Type B pancreatic cell (in vitro differentiated cells): ENCODE data around the gene TPCN2. TPM values are rescaled to one million over a fixed set of nuclear protein-coding genes. Genes with fewer than 3 reads are reported as not detected.
A peak's percentile ranks its signal among the peaks of the same experiment; 100 is the strongest.

Experiments
- DNase-seq: peaks from one replicate; pipeline ENCODE4 v3.0.0; 2021; ENCODE audit warnings: mixed read lengths; ENCODE audit not compliant: unreplicated experiment; ENCODE audit errors: extremely low spot score
- H3K27ac Mint-ChIP-seq: 2 replicates; pipeline ENCODE4 v1.8.0; 2021; ENCODE audit warnings: mild to moderate bottlenecking, mixed read lengths
- H3K27me3 Mint-ChIP-seq: 2 replicates; pipeline ENCODE4 v1.8.0; 2021; ENCODE audit warnings: mixed read lengths
- H3K36me3 Mint-ChIP-seq: 2 replicates; pipeline ENCODE4 v1.8.0; 2021; ENCODE audit warnings: mixed read lengths
- H3K4me1 Mint-ChIP-seq: one replicate; pipeline ENCODE4 v1.8.0; 2021; ENCODE audit warnings: mixed read lengths; ENCODE audit not compliant: unreplicated experiment
- H3K4me3 Mint-ChIP-seq: 2 replicates; pipeline ENCODE4 v1.8.0; 2021; ENCODE audit warnings: mild to moderate bottlenecking, mixed read lengths
- H3K9me3 Mint-ChIP-seq: 2 replicates; pipeline ENCODE4 v1.8.0; 2021; ENCODE audit warnings: mixed read lengths
- CTCF ChIP-seq: fragments of 200-600 bp; sonication (generic); conservative IDR thresholded peaks from 2 replicates; pipeline ENCODE4 v1.5.0; 2021; ENCODE audit warnings: antibody characterized with exemption, mild to moderate bottlenecking
- total RNA-seq: library from RNA; stranded (reverse); gene quantifications from 2 replicates; pipeline ENCODE4 v1.2.1, GENCODE V29; 2021; ENCODE audit warnings: low replicate concordance

The TPCN2 gene
- total RNA-seq, 1 donor from 2014 or later, result 19.5 TPM

- Mint-ChIP-seq H3K27me3 (peaks cover 3% of the 10 kb centered on the region), H3K4me3 (no peak overlapping the region), H3K4me1 (peaks cover 23% of the 10 kb centered on the region), H3K27ac (no peak overlapping the region), H3K9me3 (no peaks in the 10 kb centered on the region), H3K36me3 (no peaks in the 10 kb centered on the region)
- DNase-seq, result no peak
- no peak for TF ChIP-seq CTCF
These were observed 55.6 kb downstream of the TPCN2 start for GRCh38 chr11:69104212-69104855.

- Mint-ChIP-seq H3K4me1 (peaks cover 23% of the 10 kb centered on the region), H3K27ac (no peak overlapping the region), H3K4me3 (no peak overlapping the region), H3K9me3 (no peaks in the 10 kb centered on the region), H3K27me3 (peaks cover 3% of the 10 kb centered on the region), H3K36me3 (no peaks in the 10 kb centered on the region)
- no peak for TF ChIP-seq CTCF
- no peak for DNase-seq
These were observed 56.2 kb downstream of the TPCN2 start for GRCh38 chr11:69104856-69105395.

- Mint-ChIP-seq H3K27ac (peak overlapping the region; percentile 64), H3K27me3 (peaks cover 3% of the 10 kb centered on the region), H3K4me1 (peaks cover 23% of the 10 kb centered on the region)
These were observed 56.8 kb downstream of the TPCN2 start for GRCh38 chr11:69105461-69106030.

GRCh38 chr11:69106031-69106811 lies 57.5 kb downstream of the TPCN2 start:
- H3K4me1 Mint-ChIP-seq, result peaks cover 23% of the 10 kb centered on the region
- TF ChIP-seq CTCF, result no peak
- H3K4me3 Mint-ChIP-seq, result no peak overlapping the region
- peaks cover 3% of the 10 kb centered on the region for H3K27me3 Mint-ChIP-seq
- H3K9me3 Mint-ChIP-seq, result peaks cover 5% of the 10 kb centered on the region
- peak overlapping the region; percentile 64 for H3K27ac Mint-ChIP-seq
- no peak for DNase-seq
- no peaks in the 10 kb centered on the region for H3K36me3 Mint-ChIP-seq

More at GRCh38 chr11:69105461-69106030, 56.8 kb downstream of the TPCN2 start:
- Mint-ChIP-seq H3K9me3 (peaks cover 4% of the 10 kb centered on the region), H3K4me3 (no peak overlapping the region), H3K36me3 (no peaks in the 10 kb centered on the region)
- no peak for DNase-seq
- TF ChIP-seq CTCF, result no peak

GRCh38 chr11:69107413-69107812 lies 58.7 kb downstream of the TPCN2 start:
- H3K4me1 Mint-ChIP-seq, result peaks cover 19% of the 10 kb centered on the region
- H3K36me3 Mint-ChIP-seq, result no peaks in the 10 kb centered on the region
- peaks cover 5% of the 10 kb centered on the region for H3K9me3 Mint-ChIP-seq
- peaks cover 6% of the 10 kb centered on the region for H3K27me3 Mint-ChIP-seq
- no peak for TF ChIP-seq CTCF
- DNase-seq, result no peak
- no peak overlapping the region for H3K27ac Mint-ChIP-seq
- no peak overlapping the region for H3K4me3 Mint-ChIP-seq
